Stimulated activated CD4-positive, alpha-beta T cell treated with anti-CD3 and anti-CD28 coated beads, Interleukin-4, amount 100 ng/mL, for 1 hour (primary cell): Measurements from ENCODE around the gene IRF7.

Experiments used
- DNase-seq: peaks from one replicate; pipeline ENCODE4 v3.0.0-alpha.2; 2020

Gene IRF7

DNA sequence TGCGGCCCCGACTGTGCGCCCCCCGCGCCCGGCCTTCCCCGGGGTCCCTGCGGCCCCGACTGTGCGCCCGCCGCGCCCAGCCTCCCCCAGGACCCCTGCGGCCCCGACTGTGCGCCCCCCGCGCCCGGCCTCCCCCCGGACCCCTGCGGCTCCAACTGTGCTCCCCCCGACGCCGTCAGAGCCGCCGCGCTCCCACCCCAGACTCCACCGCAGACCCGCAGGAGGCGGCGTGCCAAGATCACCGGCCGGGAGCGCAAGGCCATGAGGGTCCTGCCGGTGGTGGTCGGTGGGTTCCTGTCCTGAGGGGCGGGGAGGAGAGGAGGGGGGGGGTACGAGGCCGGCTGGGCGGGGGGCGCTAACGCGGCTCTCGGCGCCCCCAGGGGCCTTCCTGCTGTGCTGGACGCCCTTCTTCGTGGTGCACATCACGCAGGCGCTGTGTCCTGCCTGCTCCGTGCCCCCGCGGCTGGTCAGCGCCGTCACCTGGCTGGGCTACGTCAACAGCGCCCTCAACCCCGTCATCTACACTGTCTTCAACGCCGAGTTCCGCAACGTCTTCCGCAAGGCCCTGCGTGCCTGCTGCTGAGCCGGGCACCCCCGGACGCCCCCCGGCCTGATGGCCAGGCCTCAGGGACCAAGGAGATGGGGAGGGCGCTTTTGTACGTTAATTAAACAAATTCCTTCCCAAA is 24.4 kb upstream of the IRF7 start:
- no peak for DNase-seq

GRCh38 chr11:639332-639955 is 23.7 kb upstream of the IRF7 start:
- no peak for DNase-seq

DNA sequence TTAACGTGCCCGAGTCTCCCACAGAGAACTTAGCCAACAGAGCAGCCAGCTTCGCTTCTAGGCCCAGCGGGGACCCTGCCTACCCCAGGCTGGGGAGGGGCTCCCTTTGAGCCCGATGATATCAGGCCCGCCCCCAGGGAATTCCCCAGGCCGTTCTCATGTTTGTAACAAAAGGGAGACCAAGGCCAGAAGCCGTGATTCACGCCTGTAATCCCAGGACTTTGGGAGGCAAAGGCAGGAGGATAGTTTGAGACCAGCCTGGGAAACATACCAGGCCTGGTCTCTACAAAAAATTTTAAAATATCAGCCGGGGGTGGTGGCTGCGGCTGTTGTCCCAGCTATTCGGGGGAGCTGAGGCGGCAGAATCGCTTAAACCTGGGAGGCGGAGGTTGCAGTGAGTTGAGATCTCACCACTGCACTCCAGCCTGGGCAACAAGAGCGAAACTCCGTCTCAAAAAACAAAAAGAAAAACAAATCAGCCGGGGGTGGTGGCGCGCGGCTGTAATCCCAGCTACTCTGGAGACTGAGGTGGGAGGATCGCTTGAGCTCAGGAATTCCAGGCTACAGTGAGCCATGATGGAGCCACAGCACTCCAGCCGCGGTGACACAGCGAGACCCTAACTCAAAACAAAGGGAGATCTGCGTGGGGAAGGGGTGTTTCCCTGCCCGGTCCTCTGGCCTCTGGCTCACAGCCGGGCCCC is 23.0 kb upstream of the IRF7 start:
- DNase-seq: no peak

GRCh38 chr11:637593-638521 is 22.1 kb upstream of the IRF7 start:
- no peak for DNase-seq

GRCh38 chr11:637333-637592 is 21.5 kb upstream of the IRF7 start:
- DNase-seq: no peak

DNA sequence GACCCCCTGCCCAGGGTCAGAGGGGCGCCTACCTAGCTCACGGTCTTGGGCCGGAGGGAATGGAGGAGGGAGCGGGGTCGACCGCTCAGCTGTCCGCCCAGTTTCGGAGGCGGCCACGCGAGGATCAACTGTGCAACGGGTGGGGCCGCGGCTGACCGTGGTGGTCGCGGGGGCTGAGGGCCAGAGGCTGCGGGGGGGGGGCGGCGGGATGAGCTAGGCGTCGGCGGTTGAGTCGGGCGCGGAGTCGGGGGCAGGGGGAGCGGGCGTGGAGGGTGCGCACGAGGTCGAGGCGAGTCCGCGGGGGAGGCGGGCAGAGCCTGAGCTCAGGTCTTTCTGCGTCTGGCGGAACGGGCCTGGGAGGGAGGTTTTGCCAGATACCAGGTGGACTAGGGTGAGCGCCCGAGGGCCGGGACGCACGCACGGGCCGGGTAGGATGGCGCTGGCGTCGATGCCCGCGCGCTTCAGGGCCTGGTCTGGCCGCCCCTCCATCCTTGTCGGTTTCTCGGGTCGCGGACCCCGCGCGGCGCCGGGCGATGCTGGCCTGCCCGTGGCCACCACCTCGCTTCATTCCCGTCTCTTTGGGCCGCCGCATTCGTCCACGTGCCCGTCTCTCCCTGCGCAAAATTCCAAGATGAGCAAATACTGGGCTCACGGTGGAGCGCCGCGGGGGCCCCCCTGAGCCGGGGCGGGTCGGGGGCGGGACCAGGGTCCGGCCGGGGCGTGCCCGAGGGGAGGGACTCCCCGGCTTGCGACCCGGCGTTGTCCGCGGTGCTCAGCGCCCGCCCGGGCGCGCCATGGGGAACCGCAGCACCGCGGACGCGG is 21.0 kb upstream of the IRF7 start, which contains the start of gene DRD4:
Gene DRD4, plus strand, starts transcription at position 759 of the 822 bp plus-strand sequence. Its CDS starts 36 bp downstream, at position 795.
- DNase-seq: no peak

DNA sequence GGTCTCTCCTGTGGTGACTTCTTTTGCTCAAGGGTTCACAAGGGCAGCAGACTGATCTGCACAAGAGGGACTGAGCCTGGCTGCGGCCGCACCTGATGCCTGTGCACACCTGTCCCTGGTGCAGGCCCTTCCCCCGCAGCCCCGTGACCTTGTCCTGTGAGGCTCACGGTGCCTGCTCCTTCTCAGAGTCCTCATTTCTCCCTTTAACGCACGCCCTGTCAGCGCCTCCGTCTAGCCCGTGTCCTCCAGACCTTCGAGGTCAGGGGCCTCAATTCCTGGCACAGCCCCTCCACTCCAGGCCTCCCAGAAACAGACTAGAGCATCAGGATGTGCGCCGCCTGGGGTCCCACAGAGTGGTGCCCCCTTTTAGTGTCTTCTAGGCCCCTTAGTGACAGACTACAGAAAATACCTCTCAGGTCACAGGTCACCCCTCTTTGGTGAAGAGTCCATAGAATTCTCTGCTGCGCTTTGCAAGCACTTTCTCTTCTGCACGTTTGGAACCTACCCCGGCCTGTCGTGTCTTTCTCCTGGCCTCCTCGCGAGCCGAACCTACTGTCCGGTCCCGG is 20.3 kb upstream of the IRF7 start:
- DNase-seq: no peak

GRCh38 chr11:630871-631270 is 15.1 kb upstream of the IRF7 start:
- DNase-seq: no peak

DNA sequence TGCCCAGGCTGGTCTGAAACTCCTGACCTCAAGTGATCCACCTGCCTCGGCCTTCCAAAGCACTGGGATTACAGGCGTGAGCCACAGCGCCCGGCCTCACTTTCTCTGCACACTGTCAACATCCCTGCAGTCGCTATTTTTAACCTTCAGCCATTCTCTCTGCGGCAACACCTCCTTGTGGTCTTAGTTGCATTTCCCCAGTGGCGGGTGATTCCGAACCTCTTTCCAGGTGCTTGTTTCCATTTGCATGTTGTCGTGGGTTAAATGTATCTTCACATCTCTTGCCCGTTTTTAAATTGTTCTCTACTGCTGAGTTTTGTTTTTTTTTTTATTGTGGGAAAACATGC is 13.5 kb upstream of the IRF7 start:
- DNase-seq: no peak

- no peak for DNase-seq
These were observed 12.3 kb upstream of the IRF7 start for GRCh38 chr11:628056-628455.

GRCh38 chr11:627308-627576 is 11.5 kb upstream of the IRF7 start:
- no peak for DNase-seq

DNA sequence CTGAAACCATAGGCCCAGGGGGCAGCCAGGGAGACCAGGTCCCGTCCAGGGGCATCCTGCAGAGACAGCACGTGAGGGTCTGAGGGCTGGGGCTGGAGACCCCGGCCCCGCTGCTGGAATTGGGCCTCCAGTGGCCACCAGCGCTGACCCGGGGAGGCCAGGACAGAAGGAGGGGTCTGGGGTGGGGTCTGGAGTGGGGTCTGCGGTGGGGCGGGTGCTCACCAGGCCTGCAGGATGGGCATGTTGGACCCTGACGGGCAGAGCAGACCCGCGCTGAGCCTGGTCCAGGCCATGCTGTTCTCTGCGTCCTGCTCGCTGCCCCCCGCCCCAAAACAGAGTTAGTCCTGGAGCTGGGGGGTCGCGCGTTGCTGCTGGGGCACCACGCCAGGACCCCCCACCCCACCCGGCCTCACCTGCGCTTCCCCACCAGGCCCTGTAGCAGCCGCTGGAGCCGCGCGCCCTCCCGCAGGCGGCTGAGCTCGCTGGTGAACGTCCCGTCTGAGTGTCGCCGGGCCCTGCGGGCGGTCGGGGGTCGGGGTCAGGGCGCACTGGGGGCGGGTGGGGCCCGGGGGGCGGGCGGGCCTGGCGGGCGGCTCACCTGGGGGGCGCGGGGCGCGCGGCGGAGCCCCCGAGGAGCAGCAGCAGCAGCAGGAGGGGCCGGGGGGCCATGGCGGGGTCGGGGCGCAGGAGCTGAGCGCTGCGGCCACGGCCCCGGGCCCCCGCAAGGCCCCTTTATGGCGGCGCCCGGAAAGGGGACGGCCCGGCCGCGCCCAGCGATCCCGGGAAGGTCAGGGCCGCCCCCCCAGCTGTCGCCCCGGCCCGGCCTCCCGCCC is 10.9 kb upstream of the IRF7 start, which contains the start of gene SCT:
Gene SCT, minus strand, starts transcription at position 707 of the 833 bp plus-strand sequence. Its CDS starts 38 bp downstream, at position 669.
- DNase-seq: no peak

DNA sequence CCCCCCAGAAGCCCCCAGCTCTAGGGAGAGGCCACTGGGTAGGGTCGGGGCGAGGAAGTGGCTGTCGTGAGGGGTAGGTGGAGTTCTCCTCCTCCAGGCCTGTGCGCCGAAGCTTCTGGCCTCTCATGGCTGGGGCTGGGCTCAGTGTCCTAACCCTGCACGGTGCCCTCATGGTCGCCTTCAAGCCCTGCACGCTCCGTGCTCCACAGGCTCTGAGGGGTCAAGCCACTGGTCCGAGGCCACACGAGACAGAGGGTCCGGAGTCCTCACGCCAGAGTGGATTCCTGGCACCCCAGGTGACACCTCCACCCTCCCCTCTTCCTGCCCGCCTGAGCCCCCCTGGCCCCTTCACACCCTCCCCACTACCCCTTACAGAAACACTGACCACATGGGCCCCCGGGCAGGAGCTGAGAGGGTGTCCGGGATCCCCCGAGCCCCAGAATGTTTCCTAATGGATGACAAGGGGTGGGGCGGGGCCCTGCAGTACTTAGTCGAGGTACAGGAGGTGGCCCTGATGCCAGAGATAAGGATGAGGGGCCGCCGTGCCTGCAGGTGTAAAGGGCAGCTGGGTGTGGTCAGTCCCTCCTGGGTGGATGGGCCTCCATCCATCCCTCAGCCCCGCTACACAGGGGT is 10.0 kb upstream of the IRF7 start:
- no peak for DNase-seq

GRCh38 chr11:624705-625635 is 9.2 kb upstream of the IRF7 start, which contains the start of gene CDHR5:
Gene CDHR5 (minus strand): TSS chr11:624955. CDS start chr11:624902, 53 bp downstream.
- no peak for DNase-seq

DNA sequence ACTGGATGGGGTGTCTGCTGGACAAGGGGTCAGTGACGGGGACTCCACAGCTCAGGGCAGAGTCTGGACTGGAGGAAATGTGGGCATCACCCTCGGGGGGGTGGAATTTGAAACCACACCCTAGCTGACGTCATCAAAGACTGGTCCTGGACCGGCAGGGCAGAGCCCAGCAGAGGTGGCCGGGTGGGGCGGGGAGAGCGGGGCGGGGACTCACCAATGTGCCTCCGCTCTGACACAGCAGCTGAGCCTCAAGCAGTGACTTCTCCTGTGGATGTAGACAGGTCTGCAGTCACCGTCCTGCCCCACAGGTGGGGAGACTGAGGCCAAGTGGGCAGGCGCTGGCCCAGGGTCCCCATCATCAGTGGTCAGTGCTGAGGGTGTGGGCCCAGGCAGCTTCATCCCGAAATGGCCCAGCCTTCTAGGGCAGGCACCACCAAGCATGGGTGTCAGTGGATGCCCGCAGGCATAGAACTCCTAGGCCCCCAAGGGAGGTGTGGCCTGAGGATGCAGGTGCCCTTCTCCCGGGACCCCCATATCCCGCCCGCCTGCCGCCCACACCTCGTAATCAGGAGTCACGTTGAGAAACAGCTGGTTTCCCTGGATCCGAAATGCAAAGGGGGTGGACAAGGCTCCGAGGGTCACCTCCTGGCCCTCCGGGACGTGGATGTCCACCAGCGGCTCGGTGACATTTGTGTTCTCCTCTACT is 8.4 kb upstream of the IRF7 start:
- no peak for DNase-seq

- no peak for DNase-seq
These were observed 7.7 kb upstream of the IRF7 start for GRCh38 chr11:623349-623869.

- no peak for DNase-seq
These were observed 6.1 kb upstream of the IRF7 start for GRCh38 chr11:621838-622237.

DNA sequence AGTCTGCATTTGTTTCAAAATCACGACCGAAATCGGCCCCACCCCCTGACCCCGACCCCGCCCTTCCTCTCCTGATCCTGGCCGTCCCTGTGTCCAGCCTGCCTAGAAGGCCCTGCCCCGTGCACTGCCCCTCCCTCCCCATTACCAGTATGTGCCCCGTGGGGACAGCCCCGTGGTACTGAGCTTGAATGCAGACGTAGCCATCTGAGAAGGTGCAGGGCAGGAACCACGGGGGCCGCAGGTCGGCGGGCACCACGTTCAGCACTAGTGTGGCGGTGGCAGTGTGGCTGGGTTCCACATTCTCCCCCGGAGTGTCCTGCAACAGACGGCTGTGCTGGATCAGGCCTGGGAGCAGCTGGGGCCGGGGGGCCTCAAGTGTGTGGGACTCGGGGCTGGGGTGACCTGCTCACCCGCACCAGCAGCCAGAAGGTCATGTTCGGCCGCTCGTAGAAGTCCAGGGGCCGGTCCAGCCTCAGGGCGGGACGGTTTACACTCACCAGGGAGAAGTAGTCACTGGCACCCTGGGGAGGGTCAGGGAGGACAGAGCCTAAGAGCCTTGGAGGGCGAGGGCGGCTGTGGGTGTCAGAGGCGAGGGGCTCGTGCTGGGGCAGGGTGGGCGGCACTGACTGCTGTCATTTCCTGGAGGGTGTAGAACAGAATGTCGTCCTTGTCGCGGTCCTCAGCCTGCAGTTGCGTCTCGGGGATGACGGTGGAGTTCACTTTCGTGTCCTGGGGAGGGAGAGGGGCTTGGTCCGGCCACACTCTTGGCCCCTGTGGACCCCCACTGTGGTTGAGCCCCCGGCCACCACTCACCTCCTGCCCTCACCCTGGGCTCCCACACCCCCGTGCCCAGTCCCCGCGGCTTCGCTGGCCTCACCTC is 5.4 kb upstream of the IRF7 start:
- no peak for DNase-seq
